ENCODE data around the gene GIT2. TPM values are rescaled to one million over a fixed set of nuclear protein-coding genes. Genes with fewer than 3 reads are reported as not detected.

Gene GIT2
- total and polyA plus RNA-seq, 3 donors from 2014 or later: 47.2 to 51.9 (median 47.2) TPM

DNA sequence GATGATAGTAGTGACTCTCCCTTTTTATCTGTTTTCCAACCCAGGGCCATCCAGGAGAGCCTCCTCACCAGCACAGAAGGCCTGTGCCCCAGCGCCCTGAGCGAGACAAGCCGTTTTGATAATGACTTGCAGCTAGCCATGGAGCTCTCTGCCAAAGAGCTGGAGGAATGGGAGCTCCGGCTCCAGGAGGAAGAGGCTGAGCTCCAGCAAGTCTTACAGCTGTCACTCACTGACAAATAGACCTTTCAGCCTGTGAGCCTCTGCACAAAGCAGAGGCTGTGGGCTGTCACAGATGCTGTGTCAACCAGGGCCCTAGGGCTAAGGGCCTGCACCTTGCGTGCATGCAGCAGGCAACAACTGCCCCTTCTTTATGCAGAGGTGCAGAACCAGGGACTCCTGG, 41.1 kb upstream of the GIT2 start:
- H3K27ac ChIP-seq: no peak overlapping the region

DNA sequence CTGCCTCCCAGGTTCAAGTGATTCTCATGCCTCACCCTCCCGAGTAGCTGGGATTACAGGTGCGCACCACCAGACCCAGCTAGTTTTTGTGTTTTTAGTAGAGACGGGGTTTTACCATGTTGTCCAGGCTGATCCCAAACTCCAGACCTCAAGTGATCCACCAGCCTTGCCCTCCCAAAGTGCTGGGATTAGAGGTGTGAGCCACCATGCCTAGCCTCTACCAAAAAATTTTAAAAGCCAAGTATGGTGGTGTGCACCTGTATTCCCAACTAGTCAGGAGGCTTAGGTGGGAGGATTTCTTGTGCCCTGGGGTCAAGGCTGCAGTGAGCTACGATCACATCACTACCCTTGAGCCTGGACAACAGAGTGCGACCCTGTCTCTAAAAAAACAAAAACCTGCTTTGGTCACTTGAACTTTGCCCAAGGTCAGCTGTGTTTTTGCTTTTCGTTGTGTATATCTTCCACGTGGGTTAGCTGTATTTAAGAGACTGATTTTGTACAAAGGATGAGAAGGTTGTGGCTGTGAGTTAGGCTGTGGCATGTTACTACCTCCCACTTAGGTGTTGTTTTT, 39.5 kb upstream of the GIT2 start:
- 82% methylated on average over 7 of the region's 7 CpGs for WGBS, 2 donors
- Histone ChIP-seq H3K4me1 (peaks cover 3% of the 10 kb centered on the region), H3K4me3 (no peak overlapping the region), H3K9me3 (no peaks in the 10 kb centered on the region), H3K27ac (no peak overlapping the region), H3K27me3 (no peaks in the 10 kb centered on the region), H3K36me3 (ENCODE audit: low read depth, missing control alignments) (no peaks in the 10 kb centered on the region)
- intact Hi-C loops (cut with DNase I; ENCODE audit: low total_unique reads): no loop called here
- no peak for TF ChIP-seq POLR2A (IDR thresholded peaks at IDR 0.05)
- TF ChIP-seq, protein P1, sequence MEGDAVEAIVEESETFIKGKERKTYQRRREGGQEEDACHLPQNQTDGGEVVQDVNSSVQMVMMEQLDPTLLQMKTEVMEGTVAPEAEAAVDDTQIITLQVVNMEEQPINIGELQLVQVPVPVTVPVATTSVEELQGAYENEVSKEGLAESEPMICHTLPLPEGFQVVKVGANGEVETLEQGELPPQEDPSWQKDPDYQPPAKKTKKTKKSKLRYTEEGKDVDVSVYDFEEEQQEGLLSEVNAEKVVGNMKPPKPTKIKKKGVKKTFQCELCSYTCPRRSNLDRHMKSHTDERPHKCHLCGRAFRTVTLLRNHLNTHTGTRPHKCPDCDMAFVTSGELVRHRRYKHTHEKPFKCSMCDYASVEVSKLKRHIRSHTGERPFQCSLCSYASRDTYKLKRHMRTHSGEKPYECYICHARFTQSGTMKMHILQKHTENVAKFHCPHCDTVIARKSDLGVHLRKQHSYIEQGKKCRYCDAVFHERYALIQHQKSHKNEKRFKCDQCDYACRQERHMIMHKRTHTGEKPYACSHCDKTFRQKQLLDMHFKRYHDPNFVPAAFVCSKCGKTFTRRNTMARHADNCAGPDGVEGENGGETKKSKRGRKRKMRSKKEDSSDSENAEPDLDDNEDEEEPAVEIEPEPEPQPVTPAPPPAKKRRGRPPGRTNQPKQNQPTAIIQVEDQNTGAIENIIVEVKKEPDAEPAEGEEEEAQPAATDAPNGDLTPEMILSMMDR (IDR thresholded peaks at IDR 0.05): no peak
- DNase-seq: no peak

More for the DNA sequence above, 41.1 kb upstream of the GIT2 start:
- H3K9me3 ChIP-seq: no peaks in the 10 kb centered on the region
- no peak overlapping the region for H3K4me3 ChIP-seq
- TF ChIP-seq, protein P1 (IDR thresholded peaks at IDR 0.05): no peak
- TF ChIP-seq POLR2A (IDR thresholded peaks at IDR 0.05): no peak
- no peaks in the 10 kb centered on the region for H3K27me3 ChIP-seq
- intact Hi-C loops (cut with DNase I; ENCODE audit: low total_unique reads): no loop called here
- H3K4me1 ChIP-seq: peaks cover 3% of the 10 kb centered on the region
- no peaks in the 10 kb centered on the region for H3K36me3 ChIP-seq (ENCODE audit: low read depth, missing control alignments)
- WGBS, 2 donors: 87 to 88% methylated on average over 4 to 5 of the region's 5 CpGs
- DNase-seq: no peak

DNA sequence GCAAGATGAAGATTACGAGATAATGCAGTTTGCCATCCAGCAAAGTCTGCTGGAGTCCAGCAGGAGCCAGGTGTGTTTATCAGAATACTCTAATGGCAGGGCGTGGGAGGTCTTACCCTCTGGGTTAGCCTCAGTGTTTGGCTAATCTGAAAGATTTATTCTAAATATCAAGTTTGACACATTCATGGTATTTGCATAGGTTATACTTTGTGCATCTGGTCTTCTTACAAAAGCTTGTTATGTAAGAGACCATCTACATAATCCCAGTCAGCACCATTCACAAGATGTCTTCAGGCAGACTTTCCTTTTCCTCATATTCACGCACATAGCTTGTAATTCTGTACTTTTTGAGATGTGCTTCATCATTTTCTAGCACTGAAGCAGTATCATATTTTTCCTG, 37.7 kb upstream of the GIT2 start:
- H3K27ac ChIP-seq: no peak overlapping the region
- TF ChIP-seq, protein P1 (IDR thresholded peaks at IDR 0.05): no peak
- no peak for TF ChIP-seq POLR2A (IDR thresholded peaks at IDR 0.05)
- H3K9me3 ChIP-seq: no peaks in the 10 kb centered on the region
- H3K36me3 ChIP-seq (ENCODE audit: low read depth, missing control alignments): no peaks in the 10 kb centered on the region
- H3K4me3 ChIP-seq: no peak overlapping the region
- DNase-seq: no peak
- no peaks in the 10 kb centered on the region for H3K4me1 ChIP-seq
- H3K27me3 ChIP-seq: no peaks in the 10 kb centered on the region
- WGBS, 2 donors: 92 to 94% methylated on average over 3 of the region's 3 CpGs
- intact Hi-C loops (cut with DNase I; ENCODE audit: low total_unique reads): no loop called here

DNA sequence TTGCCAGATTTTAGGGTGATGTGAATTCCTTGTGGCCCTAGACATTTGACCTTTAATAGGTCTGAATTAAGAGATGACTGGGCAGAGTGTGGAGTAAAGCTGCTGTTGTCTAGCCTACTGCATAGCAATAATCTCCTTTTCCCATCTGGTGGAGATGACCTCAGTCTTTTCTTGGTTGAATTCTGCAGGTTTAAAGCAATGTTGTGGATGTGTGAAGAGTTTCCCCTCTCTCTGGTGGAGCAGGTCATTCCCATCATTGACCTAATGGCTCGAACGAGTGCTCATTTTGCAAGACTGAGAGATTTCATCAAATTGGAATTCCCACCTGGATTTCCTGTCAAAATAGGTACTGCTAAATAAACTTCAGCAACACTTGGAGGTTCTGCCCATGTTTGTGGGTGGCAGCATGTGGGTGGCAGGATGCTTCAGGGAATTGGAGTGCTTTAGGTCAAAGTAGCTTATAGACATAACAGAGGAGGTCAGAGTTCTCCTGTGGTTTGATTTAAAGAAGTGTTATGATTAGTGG, 33.2 kb upstream of the GIT2 start:
- no peak overlapping the region for H3K27ac ChIP-seq
- TF ChIP-seq, protein P1 (IDR thresholded peaks at IDR 0.05): no peak
- no peak for TF ChIP-seq POLR2A (IDR thresholded peaks at IDR 0.05)
- H3K4me1 ChIP-seq: no peaks in the 10 kb centered on the region
- 84 to 87% methylated on average over 2 of the region's 2 CpGs for WGBS, 2 donors
- no peaks in the 10 kb centered on the region for H3K27me3 ChIP-seq
- intact Hi-C loops (cut with DNase I; ENCODE audit: low total_unique reads): no loop called here
- H3K36me3 ChIP-seq (ENCODE audit: low read depth, missing control alignments): no peaks in the 10 kb centered on the region
- H3K9me3 ChIP-seq: no peaks in the 10 kb centered on the region
- DNase-seq: no peak
- H3K4me3 ChIP-seq: no peak overlapping the region

DNA sequence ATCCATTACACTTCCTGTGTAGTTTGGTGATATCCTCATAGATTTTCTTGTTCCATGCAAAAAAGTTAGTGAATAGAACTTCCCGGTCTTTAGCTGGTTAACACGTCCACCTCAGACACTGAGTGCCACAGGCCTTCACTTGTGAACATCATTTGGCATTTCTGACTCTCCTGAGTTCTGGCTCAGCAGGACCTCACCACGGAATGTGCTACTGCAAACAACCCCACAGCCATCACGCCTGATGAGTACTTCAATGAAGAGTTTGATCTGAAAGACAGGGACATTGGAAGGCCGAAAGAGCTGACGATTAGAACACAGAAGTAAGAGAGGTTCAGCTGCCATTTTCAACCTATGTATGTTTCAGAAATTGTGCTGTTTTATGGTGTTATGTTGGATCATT, 32.2 kb upstream of the GIT2 start:
- intact Hi-C loops (cut with DNase I; ENCODE audit: low total_unique reads): no loop called here
- H3K27ac ChIP-seq: no peak overlapping the region
- DNase-seq: no peak
- WGBS, 2 donors: 80 to 87% methylated on average over 6 of the region's 6 CpGs
- no peaks in the 10 kb centered on the region for H3K9me3 ChIP-seq
- H3K36me3 ChIP-seq (ENCODE audit: low read depth, missing control alignments): no peaks in the 10 kb centered on the region
- no peaks in the 10 kb centered on the region for H3K4me1 ChIP-seq
- TF ChIP-seq POLR2A (IDR thresholded peaks at IDR 0.05): no peak
- H3K27me3 ChIP-seq: no peaks in the 10 kb centered on the region
- no peak overlapping the region for H3K4me3 ChIP-seq
